HEK293 (cell line): ENCODE results near the gene ABCB10.

Experiments
- CTCF ChIA-PET: fragments of 350-600 bp; formaldehyde crosslinking; extraction: SDS; loops from one replicate; lab custom pipeline; 2021; ENCODE audit warnings: antibody characterized with exemption; lab: Yijun Ruan, JAX
- POLR2A ChIA-PET: fragments of 300-600 bp; formaldehyde crosslinking; extraction: SDS; loops from one replicate; lab custom pipeline; 2020; ENCODE audit warnings: antibody characterized with exemption, inconsistent platforms; lab: Yijun Ruan, JAX
- H3K27ac ChIP-seq: fragments of 200-500 bp; sonication (Bioruptor generic); 2 replicates; pipeline ENCODE4 v1.5.1; 2014; ENCODE audit warnings: low read depth, low read length, control low read depth, inconsistent platforms; ENCODE audit errors: extremely low read depth
- H3K36me3 ChIP-seq, 2 experiments: fragments of 200-500 bp in 1 of 2; sonication (Bioruptor generic) in 1 of 2; 1 replicate in 1 of 2; 2 replicates in 1 of 2; pipeline ENCODE4 v1.5.1; 2014 to 2017; ENCODE audit warnings: inconsistent platforms in 2 of 2, low read length in 2 of 2; ENCODE audit not compliant: control insufficient read depth in 2 of 2, insufficient read depth in 1 of 2
- H3K4me1 ChIP-seq: fragments of 200-500 bp; sonication (Bioruptor generic); 2 replicates; pipeline ENCODE4 v1.5.1; 2014; ENCODE audit warnings: mild to moderate bottlenecking, low read length, inconsistent platforms; ENCODE audit not compliant: control insufficient read depth, insufficient read depth
- H3K4me3 ChIP-seq: 2 replicates; pipeline ENCODE4 v1.5.1; 2011; ENCODE audit warnings: low read depth, mild to moderate bottlenecking, control low read depth, low read length, moderate library complexity
- H3K9me3 ChIP-seq: fragments of 200-500 bp; sonication (Bioruptor generic); 2 replicates; pipeline ENCODE4 v1.5.1; 2014; ENCODE audit warnings: low read depth, low read length, inconsistent platforms; ENCODE audit not compliant: control insufficient read depth, insufficient read depth
- BCL11B ChIP-seq: fragments of 450-650 bp; formaldehyde crosslinking; IDR thresholded peaks from 2 replicates; pipeline ENCODE4 v1.5.1; 2016; ENCODE audit warnings: low read depth, missing biosample characterization, missing genetic modification characterization
- EGR2 ChIP-seq: fragments of 450-650 bp; formaldehyde crosslinking; IDR thresholded peaks from 2 replicates; pipeline ENCODE4 v1.5.1; 2016; ENCODE audit warnings: low read depth, missing biosample characterization, missing genetic modification characterization
- KLF7 ChIP-seq: fragments of 450-650 bp; formaldehyde crosslinking; IDR thresholded peaks from 2 replicates; pipeline ENCODE4 v1.5.1; 2016; ENCODE audit warnings: missing biosample characterization, missing genetic modification characterization, borderline replicate concordance
- OVOL3 ChIP-seq: fragments of 450-650 bp; formaldehyde crosslinking; IDR thresholded peaks from 2 replicates; pipeline ENCODE4 v1.5.1; 2016; ENCODE audit warnings: missing biosample characterization, missing genetic modification characterization
- SCRT1 ChIP-seq: fragments of 450-650 bp; formaldehyde crosslinking; IDR thresholded peaks from 2 replicates; pipeline ENCODE4 v1.5.1; 2016; ENCODE audit warnings: missing biosample characterization, missing genetic modification characterization, borderline replicate concordance
- SETDB1 ChIP-seq: IDR thresholded peaks from one replicate; pipeline ENCODE4 v1.6.1; 2017; ENCODE audit warnings: mild to moderate bottlenecking, low read length, moderate library complexity, mixed read lengths; ENCODE audit not compliant: insufficient read length
- ZBTB48 ChIP-seq: fragments of 450-650 bp; formaldehyde crosslinking; IDR thresholded peaks from 2 replicates; pipeline ENCODE4 v1.5.1; 2016; ENCODE audit warnings: missing biosample characterization, missing genetic modification characterization
- ZNF10 ChIP-seq: fragments of 450-650 bp; formaldehyde crosslinking; IDR thresholded peaks from 2 replicates; pipeline ENCODE4 v1.5.1; 2017; ENCODE audit warnings: missing biosample characterization, missing genetic modification characterization
- ZNF19 ChIP-seq: fragments of 450-650 bp; formaldehyde crosslinking; IDR thresholded peaks from 2 replicates; pipeline ENCODE4; 2016; ENCODE audit warnings: missing biosample characterization, missing genetic modification characterization, low read depth
- ZNF2 ChIP-seq: fragments of 450-650 bp; formaldehyde crosslinking; IDR thresholded peaks from 2 replicates; pipeline ENCODE4 v1.5.1; 2016; ENCODE audit warnings: missing biosample characterization, missing genetic modification characterization
- ZNF214 ChIP-seq: fragments of 450-650 bp; formaldehyde crosslinking; IDR thresholded peaks from 2 replicates; pipeline ENCODE4 v1.5.1; 2017; ENCODE audit warnings: missing biosample characterization, mild to moderate bottlenecking, missing genetic modification characterization, borderline replicate concordance
- ZNF23 ChIP-seq: fragments of 450-650 bp; formaldehyde crosslinking; IDR thresholded peaks from 2 replicates; pipeline ENCODE4 v1.5.1; 2016; ENCODE audit warnings: missing biosample characterization, missing genetic modification characterization, borderline replicate concordance
- ZNF335 ChIP-seq: fragments of 450-650 bp; formaldehyde crosslinking; conservative IDR thresholded peaks from 2 replicates; pipeline ENCODE4 v1.5.1; 2016; ENCODE audit warnings: missing biosample characterization, missing genetic modification characterization
- ZNF48 ChIP-seq: fragments of 450-650 bp; formaldehyde crosslinking; IDR thresholded peaks from 2 replicates; pipeline ENCODE4 v1.5.1; 2016; ENCODE audit warnings: missing biosample characterization, missing genetic modification characterization
- ZNF549 ChIP-seq: fragments of 450-650 bp; IDR thresholded peaks from 2 replicates; pipeline ENCODE4 v1.5.1; 2018; ENCODE audit warnings: missing biosample characterization, missing genetic modification characterization, mild to moderate bottlenecking, inconsistent platforms, moderate library complexity
- ZNF768 ChIP-seq: fragments of 450-650 bp; formaldehyde crosslinking; IDR thresholded peaks from 2 replicates; pipeline ENCODE4 v1.5.1; 2018; ENCODE audit warnings: missing biosample characterization, mild to moderate bottlenecking, missing genetic modification characterization
- ZNF791 ChIP-seq: fragments of 450-650 bp; formaldehyde crosslinking; IDR thresholded peaks from 2 replicates; pipeline ENCODE4 v1.5.1; 2016; ENCODE audit warnings: missing biosample characterization, missing genetic modification characterization
- ZXDB ChIP-seq: fragments of 450-650 bp; formaldehyde crosslinking; IDR thresholded peaks from 2 replicates; pipeline ENCODE4 v1.5.1; 2016; ENCODE audit warnings: missing biosample characterization, missing genetic modification characterization
- TF ChIP-seq, protein P1 (sequence below): fragments of 450-650 bp; formaldehyde crosslinking; IDR thresholded peaks from 2 replicates; pipeline ENCODE4 v1.5.1; 2016; ENCODE audit warnings: missing biosample characterization, missing genetic modification characterization
- TF ChIP-seq, protein P2 (sequence below): fragments of 450-650 bp; formaldehyde crosslinking; IDR thresholded peaks from 2 replicates; pipeline ENCODE4 v1.5.0; 2017; ENCODE audit warnings: missing biosample characterization, missing genetic modification characterization, borderline replicate concordance
- TF ChIP-seq, protein P3 (sequence below): fragments of 450-650 bp; formaldehyde crosslinking; IDR thresholded peaks from 2 replicates; pipeline ENCODE4 v1.5.1; 2017; ENCODE audit warnings: missing biosample characterization, missing genetic modification characterization
- TF ChIP-seq, protein P4 (sequence below): fragments of 450-650 bp; formaldehyde crosslinking; IDR thresholded peaks from 2 replicates; pipeline ENCODE4 v1.5.1; 2016; ENCODE audit warnings: missing biosample characterization, missing genetic modification characterization
- TF ChIP-seq, protein P5 (sequence below): fragments of 450-650 bp; formaldehyde crosslinking; IDR thresholded peaks from 2 replicates; pipeline ENCODE4 v1.5.1; 2016; ENCODE audit warnings: missing biosample characterization, missing genetic modification characterization
- TF ChIP-seq, protein P6 (sequence below): fragments of 450-650 bp; formaldehyde crosslinking; IDR thresholded peaks from 2 replicates; pipeline ENCODE4 v1.5.1; 2017; ENCODE audit warnings: missing biosample characterization, missing genetic modification characterization

Gene ABCB10

DNA sequence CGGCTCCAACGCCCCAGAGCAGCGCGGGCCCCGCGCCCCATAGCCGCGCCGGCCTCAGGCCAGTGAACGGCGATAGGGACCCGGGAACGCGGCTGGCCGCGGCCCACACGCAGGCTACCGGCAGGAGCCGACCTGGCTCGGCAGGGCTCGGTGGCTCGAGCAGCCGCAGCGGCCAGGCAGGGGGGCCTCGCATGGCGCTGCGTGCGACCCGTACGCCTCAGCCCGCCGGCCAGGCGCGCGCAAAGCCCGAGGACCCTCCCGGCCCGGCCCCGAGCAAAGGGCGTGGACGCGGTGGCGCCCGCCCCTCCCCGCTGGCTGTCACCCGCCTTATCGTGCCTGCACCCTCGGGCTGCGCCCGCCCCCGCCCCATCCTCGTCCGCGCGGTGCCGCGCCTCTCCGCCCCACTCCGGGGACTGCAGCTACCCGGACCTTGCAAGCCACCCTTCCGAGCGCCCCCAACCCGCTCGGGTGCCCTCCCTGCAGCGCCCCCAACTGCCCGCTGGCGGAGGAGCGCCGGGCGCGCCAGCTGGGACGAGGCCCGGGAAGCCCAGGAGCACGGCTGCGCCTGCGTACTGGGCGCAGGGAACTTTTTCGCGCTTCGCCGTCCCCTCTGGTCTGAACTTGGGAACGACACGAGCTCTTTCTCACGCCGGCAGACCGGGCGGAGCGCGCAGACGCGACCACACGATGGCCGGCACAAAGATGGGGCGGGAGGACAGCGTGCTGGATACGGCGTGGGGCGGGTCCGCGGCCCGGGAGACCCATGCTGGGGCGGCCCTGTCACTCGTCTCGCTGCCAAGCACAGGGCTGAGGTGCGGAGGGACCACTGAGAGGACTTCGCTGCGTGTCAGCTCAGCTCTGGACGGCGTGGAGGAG, at the start of gene ABCB10:
Gene ABCB10 (minus strand): TSS at position 248 of the 876 bp plus-strand sequence. CDS start 55 bp downstream, at position 193.
- peak within 1 kb of the TSS; percentile 76 for H3K4me3 ChIP-seq
- peak within 1 kb of the TSS; percentile 98 for H3K27ac ChIP-seq
- ChIA-PET CTCF (interaction anchor here (0.6 to 2.7 kb wide), 35 partner anchors 10 to 822 kb away, joined by 3 to 26 read pairs (median 3); partner anchors contain the start of genes NUP133, TAF5L and URB2), POLR2A (interaction anchor here (0.6 to 3.5 kb wide), 19 partner anchors 8 to 1856 kb away, joined by 3 to 102 read pairs (median 4); partner anchors contain the start of genes NUP133, RAB4A, TAF5L and URB2)
- H3K36me3 ChIP-seq = peaks cover 0 to 5% of the 10 kb centered on the region in 2 experiments; a peak in 2 of 3 replicates
- peaks cover 17% of the 10 kb centered on the region for H3K4me1 ChIP-seq
- H3K9me3 ChIP-seq = no peaks in the 10 kb centered on the region
- TF ChIP-seq KLF7 (tag by site-specific recombination) (peak; percentile 83; the same call in 1 of the 2 replicates), ZNF48 (no peak), SETDB1 (no peak), ZNF10 (tag by site-specific recombination) (peak; percentile 53; the same call in 1 of the 2 replicates), EGR2 (tag by site-specific recombination) (peak; percentile 83), ZBTB48 (tag by site-specific recombination) (peak; percentile 62; the same call in 1 of the 2 replicates), BCL11B (tag by site-specific recombination) (0 out of 2 replicates have a peak, but pooled peaks have one; percentile 52), ZNF549 (tag by site-specific recombination) (no peak; the same call in 1 of the 2 replicates), ZNF791 (tag by site-specific recombination) (no peak), ZNF2 (tag by site-specific recombination) (peak; percentile 97), ZXDB (tag by site-specific recombination) (peak; percentile 96), ZNF335 (tag by site-specific recombination) (no peak; the same call in 1 of the 2 replicates), ZNF19 (tag by site-specific recombination) (no peak), ZNF768 (no peak), OVOL3 (tag by site-specific recombination) (no peak), ZNF214 (tag by site-specific recombination) (no peak), SCRT1 (no peak), ZNF23 (no peak)
- TF ChIP-seq, protein P1, sequence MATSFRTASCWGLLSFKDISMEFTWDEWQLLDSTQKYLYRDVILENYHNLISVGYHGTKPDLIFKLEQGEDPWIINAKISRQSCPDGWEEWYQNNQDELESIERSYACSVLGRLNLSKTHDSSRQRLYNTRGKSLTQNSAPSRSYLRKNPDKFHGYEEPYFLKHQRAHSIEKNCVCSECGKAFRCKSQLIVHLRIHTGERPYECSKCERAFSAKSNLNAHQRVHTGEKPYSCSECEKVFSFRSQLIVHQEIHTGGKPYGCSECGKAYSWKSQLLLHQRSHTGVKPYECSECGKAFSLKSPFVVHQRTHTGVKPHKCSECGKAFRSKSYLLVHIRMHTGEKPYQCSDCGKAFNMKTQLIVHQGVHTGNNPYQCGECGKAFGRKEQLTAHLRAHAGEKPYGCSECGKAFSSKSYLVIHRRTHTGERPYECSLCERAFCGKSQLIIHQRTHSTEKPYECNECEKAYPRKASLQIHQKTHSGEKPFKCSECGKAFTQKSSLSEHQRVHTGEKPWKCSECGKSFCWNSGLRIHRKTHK = no peak
- TF ChIP-seq, protein P2, sequence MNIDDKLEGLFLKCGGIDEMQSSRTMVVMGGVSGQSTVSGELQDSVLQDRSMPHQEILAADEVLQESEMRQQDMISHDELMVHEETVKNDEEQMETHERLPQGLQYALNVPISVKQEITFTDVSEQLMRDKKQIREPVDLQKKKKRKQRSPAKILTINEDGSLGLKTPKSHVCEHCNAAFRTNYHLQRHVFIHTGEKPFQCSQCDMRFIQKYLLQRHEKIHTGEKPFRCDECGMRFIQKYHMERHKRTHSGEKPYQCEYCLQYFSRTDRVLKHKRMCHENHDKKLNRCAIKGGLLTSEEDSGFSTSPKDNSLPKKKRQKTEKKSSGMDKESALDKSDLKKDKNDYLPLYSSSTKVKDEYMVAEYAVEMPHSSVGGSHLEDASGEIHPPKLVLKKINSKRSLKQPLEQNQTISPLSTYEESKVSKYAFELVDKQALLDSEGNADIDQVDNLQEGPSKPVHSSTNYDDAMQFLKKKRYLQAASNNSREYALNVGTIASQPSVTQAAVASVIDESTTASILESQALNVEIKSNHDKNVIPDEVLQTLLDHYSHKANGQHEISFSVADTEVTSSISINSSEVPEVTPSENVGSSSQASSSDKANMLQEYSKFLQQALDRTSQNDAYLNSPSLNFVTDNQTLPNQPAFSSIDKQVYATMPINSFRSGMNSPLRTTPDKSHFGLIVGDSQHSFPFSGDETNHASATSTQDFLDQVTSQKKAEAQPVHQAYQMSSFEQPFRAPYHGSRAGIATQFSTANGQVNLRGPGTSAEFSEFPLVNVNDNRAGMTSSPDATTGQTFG (tag by site-specific recombination) = no peak
- TF ChIP-seq, protein P3, sequence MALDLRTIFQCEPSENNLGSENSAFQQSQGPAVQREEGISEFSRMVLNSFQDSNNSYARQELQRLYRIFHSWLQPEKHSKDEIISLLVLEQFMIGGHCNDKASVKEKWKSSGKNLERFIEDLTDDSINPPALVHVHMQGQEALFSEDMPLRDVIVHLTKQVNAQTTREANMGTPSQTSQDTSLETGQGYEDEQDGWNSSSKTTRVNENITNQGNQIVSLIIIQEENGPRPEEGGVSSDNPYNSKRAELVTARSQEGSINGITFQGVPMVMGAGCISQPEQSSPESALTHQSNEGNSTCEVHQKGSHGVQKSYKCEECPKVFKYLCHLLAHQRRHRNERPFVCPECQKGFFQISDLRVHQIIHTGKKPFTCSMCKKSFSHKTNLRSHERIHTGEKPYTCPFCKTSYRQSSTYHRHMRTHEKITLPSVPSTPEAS = peak; percentile 22; the same call in 1 of the 2 replicates
- TF ChIP-seq, protein P4, sequence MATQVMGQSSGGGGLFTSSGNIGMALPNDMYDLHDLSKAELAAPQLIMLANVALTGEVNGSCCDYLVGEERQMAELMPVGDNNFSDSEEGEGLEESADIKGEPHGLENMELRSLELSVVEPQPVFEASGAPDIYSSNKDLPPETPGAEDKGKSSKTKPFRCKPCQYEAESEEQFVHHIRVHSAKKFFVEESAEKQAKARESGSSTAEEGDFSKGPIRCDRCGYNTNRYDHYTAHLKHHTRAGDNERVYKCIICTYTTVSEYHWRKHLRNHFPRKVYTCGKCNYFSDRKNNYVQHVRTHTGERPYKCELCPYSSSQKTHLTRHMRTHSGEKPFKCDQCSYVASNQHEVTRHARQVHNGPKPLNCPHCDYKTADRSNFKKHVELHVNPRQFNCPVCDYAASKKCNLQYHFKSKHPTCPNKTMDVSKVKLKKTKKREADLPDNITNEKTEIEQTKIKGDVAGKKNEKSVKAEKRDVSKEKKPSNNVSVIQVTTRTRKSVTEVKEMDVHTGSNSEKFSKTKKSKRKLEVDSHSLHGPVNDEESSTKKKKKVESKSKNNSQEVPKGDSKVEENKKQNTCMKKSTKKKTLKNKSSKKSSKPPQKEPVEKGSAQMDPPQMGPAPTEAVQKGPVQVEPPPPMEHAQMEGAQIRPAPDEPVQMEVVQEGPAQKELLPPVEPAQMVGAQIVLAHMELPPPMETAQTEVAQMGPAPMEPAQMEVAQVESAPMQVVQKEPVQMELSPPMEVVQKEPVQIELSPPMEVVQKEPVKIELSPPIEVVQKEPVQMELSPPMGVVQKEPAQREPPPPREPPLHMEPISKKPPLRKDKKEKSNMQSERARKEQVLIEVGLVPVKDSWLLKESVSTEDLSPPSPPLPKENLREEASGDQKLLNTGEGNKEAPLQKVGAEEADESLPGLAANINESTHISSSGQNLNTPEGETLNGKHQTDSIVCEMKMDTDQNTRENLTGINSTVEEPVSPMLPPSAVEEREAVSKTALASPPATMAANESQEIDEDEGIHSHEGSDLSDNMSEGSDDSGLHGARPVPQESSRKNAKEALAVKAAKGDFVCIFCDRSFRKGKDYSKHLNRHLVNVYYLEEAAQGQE = peak; percentile 46; the same call in 1 of the 2 replicates
- TF ChIP-seq, protein P5, sequence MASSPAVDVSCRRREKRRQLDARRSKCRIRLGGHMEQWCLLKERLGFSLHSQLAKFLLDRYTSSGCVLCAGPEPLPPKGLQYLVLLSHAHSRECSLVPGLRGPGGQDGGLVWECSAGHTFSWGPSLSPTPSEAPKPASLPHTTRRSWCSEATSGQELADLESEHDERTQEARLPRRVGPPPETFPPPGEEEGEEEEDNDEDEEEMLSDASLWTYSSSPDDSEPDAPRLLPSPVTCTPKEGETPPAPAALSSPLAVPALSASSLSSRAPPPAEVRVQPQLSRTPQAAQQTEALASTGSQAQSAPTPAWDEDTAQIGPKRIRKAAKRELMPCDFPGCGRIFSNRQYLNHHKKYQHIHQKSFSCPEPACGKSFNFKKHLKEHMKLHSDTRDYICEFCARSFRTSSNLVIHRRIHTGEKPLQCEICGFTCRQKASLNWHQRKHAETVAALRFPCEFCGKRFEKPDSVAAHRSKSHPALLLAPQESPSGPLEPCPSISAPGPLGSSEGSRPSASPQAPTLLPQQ (tag by site-specific recombination) = peak; percentile 93
- TF ChIP-seq, protein P6, sequence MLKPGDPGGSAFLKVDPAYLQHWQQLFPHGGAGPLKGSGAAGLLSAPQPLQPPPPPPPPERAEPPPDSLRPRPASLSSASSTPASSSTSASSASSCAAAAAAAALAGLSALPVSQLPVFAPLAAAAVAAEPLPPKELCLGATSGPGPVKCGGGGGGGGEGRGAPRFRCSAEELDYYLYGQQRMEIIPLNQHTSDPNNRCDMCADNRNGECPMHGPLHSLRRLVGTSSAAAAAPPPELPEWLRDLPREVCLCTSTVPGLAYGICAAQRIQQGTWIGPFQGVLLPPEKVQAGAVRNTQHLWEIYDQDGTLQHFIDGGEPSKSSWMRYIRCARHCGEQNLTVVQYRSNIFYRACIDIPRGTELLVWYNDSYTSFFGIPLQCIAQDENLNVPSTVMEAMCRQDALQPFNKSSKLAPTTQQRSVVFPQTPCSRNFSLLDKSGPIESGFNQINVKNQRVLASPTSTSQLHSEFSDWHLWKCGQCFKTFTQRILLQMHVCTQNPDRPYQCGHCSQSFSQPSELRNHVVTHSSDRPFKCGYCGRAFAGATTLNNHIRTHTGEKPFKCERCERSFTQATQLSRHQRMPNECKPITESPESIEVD (tag by site-specific recombination) = no peak
